ENCODE data around the gene GPR156. TPM values are rescaled to one million over a fixed set of nuclear protein-coding genes. Genes with fewer than 3 reads are reported as not detected.

The GPR156 gene
- total RNA-seq, 1 experiment from 2014 or later = 3.1 TPM

- DNase-seq = no peak
- H3K36me3 Mint-ChIP-seq (ENCODE audit: insufficient read depth, unreplicated experiment) = no peaks in the 10 kb centered on the region
- no peaks in the 10 kb centered on the region for H3K36me3 ChIP-seq (ENCODE audit: control insufficient read depth, insufficient read depth, low read length)
- H3K4me3 ChIP-seq (ENCODE audit: low read depth, low read length) = no peak overlapping the region
- H3K27ac Mint-ChIP-seq (ENCODE audit: unreplicated experiment) = no peak overlapping the region
- H3K27me3 ChIP-seq (replicated peaks; ENCODE audit: control insufficient read depth, insufficient read depth, low read length) = no peaks in the 10 kb centered on the region
- intact Hi-C loops (cut with micrococcal nuclease; ENCODE audit: unreplicated experiment) = no loop called here
- TF ChIP-seq CTCF (IDR thresholded peaks at IDR 0.05; ENCODE audit: insufficient read depth in 1 of 2, low read depth in 1 of 2, low read length in 1 of 2, severe bottlenecking in 1 of 2, unreplicated experiment in 1 of 2) = no peak
- H3K4me3 Mint-ChIP-seq (ENCODE audit: unreplicated experiment) = no peak overlapping the region
- BruUV-seq (replicated peaks) = no TSS peak
- CTCF ChIA-PET = no interaction called here
- no peaks in the 10 kb centered on the region for H3K27me3 Mint-ChIP-seq (ENCODE audit: insufficient read depth, unreplicated experiment)
- no peaks in the 10 kb centered on the region for H3K4me1 Mint-ChIP-seq (ENCODE audit: low read depth, unreplicated experiment)
- no peaks in the 10 kb centered on the region for H3K9me3 Mint-ChIP-seq (ENCODE audit: unreplicated experiment)
- POLR2A ChIA-PET = interaction anchor here (0.7 kb wide), 1 partner anchor 34 kb away, joined by 3 read pairs; no protein-coding TSS in a partner anchor
- H3K4me1 ChIP-seq = no peaks in the 10 kb centered on the region
- H3K9me3 ChIP-seq = no peaks in the 10 kb centered on the region
These were observed 156.0 kb downstream of the GPR156 start for GRCh38 chr3:120129051-120129450.

- no peaks in the 10 kb centered on the region for H3K27me3 Mint-ChIP-seq (ENCODE audit: insufficient read depth, unreplicated experiment)
- POLR2A ChIA-PET = no interaction called here
- CTCF ChIA-PET = no interaction called here
These were observed 159.0 kb downstream of the GPR156 start for GRCh38 chr3:120125992-120126391.

GRCh38 chr3:120119846-120120510, 165.0 kb downstream of the GPR156 start:
- H3K27ac Mint-ChIP-seq (ENCODE audit: unreplicated experiment) = no peak overlapping the region
- no peak for TF ChIP-seq CTCF (IDR thresholded peaks at IDR 0.05; ENCODE audit: insufficient read depth in 1 of 2, low read depth in 1 of 2, low read length in 1 of 2, severe bottlenecking in 1 of 2, unreplicated experiment in 1 of 2)
- H3K4me1 Mint-ChIP-seq (ENCODE audit: low read depth, unreplicated experiment) = peaks cover 4% of the 10 kb centered on the region
- peaks cover 30% of the 10 kb centered on the region for H3K9me3 Mint-ChIP-seq (ENCODE audit: unreplicated experiment)
- DNase-seq = no peak
- H3K4me3 ChIP-seq (ENCODE audit: low read depth, low read length) = no peak overlapping the region
- no peaks in the 10 kb centered on the region for H3K27me3 Mint-ChIP-seq (ENCODE audit: insufficient read depth, unreplicated experiment)
- H3K36me3 Mint-ChIP-seq (ENCODE audit: insufficient read depth, unreplicated experiment) = no peaks in the 10 kb centered on the region
- ChIA-PET CTCF (interaction anchor here (0.6 kb wide), 1 partner anchor 21 kb away, joined by 3 read pairs; no protein-coding TSS in a partner anchor), POLR2A (no interaction called here)
- peaks cover 3% of the 10 kb centered on the region; the same call in 1 of the 2 replicates for H3K9me3 ChIP-seq
- no peaks in the 10 kb centered on the region for H3K36me3 ChIP-seq (ENCODE audit: control insufficient read depth, insufficient read depth, low read length)
- intact Hi-C loops (cut with micrococcal nuclease; ENCODE audit: unreplicated experiment) = no loop called here
- H3K27me3 ChIP-seq (replicated peaks; ENCODE audit: control insufficient read depth, insufficient read depth, low read length) = no peaks in the 10 kb centered on the region
- no peaks in the 10 kb centered on the region for H3K4me1 ChIP-seq
- no TSS peak for BruUV-seq (replicated peaks)
- H3K4me3 Mint-ChIP-seq (ENCODE audit: unreplicated experiment) = no peak overlapping the region

More at GRCh38 chr3:120125992-120126391, 159.0 kb downstream of the GPR156 start:
- no TSS peak for BruUV-seq (replicated peaks)
- Histone ChIP-seq H3K36me3 (ENCODE audit: control insufficient read depth, insufficient read depth, low read length) (no peaks in the 10 kb centered on the region), H3K27me3 (replicated peaks; ENCODE audit: control insufficient read depth, insufficient read depth, low read length) (no peaks in the 10 kb centered on the region), H3K9me3 (no peaks in the 10 kb centered on the region), H3K4me1 (no peaks in the 10 kb centered on the region), H3K4me3 (ENCODE audit: low read depth, low read length) (no peak overlapping the region)
- DNase-seq = no peak
- Mint-ChIP-seq H3K27ac (ENCODE audit: unreplicated experiment) (no peak overlapping the region), H3K9me3 (ENCODE audit: unreplicated experiment) (peaks cover 8% of the 10 kb centered on the region), H3K36me3 (ENCODE audit: insufficient read depth, unreplicated experiment) (no peaks in the 10 kb centered on the region), H3K4me3 (ENCODE audit: unreplicated experiment) (no peak overlapping the region), H3K4me1 (ENCODE audit: low read depth, unreplicated experiment) (no peaks in the 10 kb centered on the region)
- intact Hi-C loops (cut with micrococcal nuclease; ENCODE audit: unreplicated experiment) = no loop called here
- no peak for TF ChIP-seq CTCF (IDR thresholded peaks at IDR 0.05; ENCODE audit: insufficient read depth in 1 of 2, low read depth in 1 of 2, low read length in 1 of 2, severe bottlenecking in 1 of 2, unreplicated experiment in 1 of 2)

Other genes with a start within 250 kb of the GPR156 start
- 55.2 and 56.4 TPM in 2 replicates for gene GSK3B, start 190.8 kb downstream of the GPR156 start, total RNA-seq (2022)
- gene LRRC58, start 64.1 kb upstream of the GPR156 start, total RNA-seq (2022) = 19.8 and 20.5 TPM in 2 replicates
- gene FSTL1, start 165.8 kb upstream of the GPR156 start, total RNA-seq (2022) = 1.4 and 2.9 TPM in 2 replicates